ENCODE results near the gene NCS1. TPM values are rescaled to one million over a fixed set of nuclear protein-coding genes. Genes with fewer than 3 reads are reported as not detected.

Gene NCS1
- total RNA-seq, 1 donor from 2014 or later, result 206 TPM

- DNase-seq, result no peak
Measured at GRCh38 chr9:130176760-130177159, 4.6 kb downstream of the NCS1 start.

- DNase-seq, result no peak
Measured at GRCh38 chr9:130177898-130178805, 5.9 kb downstream of the NCS1 start.

GRCh38 chr9:130179331-130179907, 7.2 kb downstream of the NCS1 start:
- DNase-seq, result no peak

GRCh38 chr9:130180516-130180915, 8.3 kb downstream of the NCS1 start:
- DNase-seq, result no peak

GRCh38 chr9:130181678-130182380, 9.6 kb downstream of the NCS1 start:
- no peak for DNase-seq

GRCh38 chr9:130182381-130182909, 10.2 kb downstream of the NCS1 start:
- no peak for DNase-seq

GRCh38 chr9:130183133-130183762, 11.0 kb downstream of the NCS1 start:
- no peak for DNase-seq

GRCh38 chr9:130185017-130185416, 12.8 kb downstream of the NCS1 start:
- DNase-seq, result no peak

- peak; percentile 69 for DNase-seq
Measured at GRCh38 chr9:130185490-130186031, 13.4 kb downstream of the NCS1 start.

- no peak for DNase-seq
Measured at GRCh38 chr9:130186051-130186450, 13.8 kb downstream of the NCS1 start.

- DNase-seq, result no peak
Measured at GRCh38 chr9:130186839-130187522, 14.8 kb downstream of the NCS1 start.

- no peak for DNase-seq
Measured at GRCh38 chr9:130187523-130187846, 15.3 kb downstream of the NCS1 start.

GRCh38 chr9:130188860-130189481, 16.8 kb downstream of the NCS1 start:
- DNase-seq, result no peak

GRCh38 chr9:130189840-130190239, 17.6 kb downstream of the NCS1 start:
- no peak for DNase-seq

GRCh38 chr9:130191068-130191748, 19.0 kb downstream of the NCS1 start:
- DNase-seq, result no peak

- DNase-seq, result no peak
Measured at GRCh38 chr9:130191749-130192120, 19.5 kb downstream of the NCS1 start.

GRCh38 chr9:130192382-130192999, 20.3 kb downstream of the NCS1 start:
- DNase-seq, result no peak

- no peak for DNase-seq
Measured at GRCh38 chr9:130193103-130193502, 20.9 kb downstream of the NCS1 start.

GRCh38 chr9:130193531-130194377, 21.6 kb downstream of the NCS1 start:
- DNase-seq, result peak; percentile 55

Data from occipital lobe (tissue), 2 donors.